ENCODE measurements around the gene C1GALT1C1L. TPM values are rescaled to one million over a fixed set of nuclear protein-coding genes. Genes with fewer than 3 reads are reported as not detected.
"Not testable (repeated sequence)": the region's sequence is repeated elsewhere in the genome, so short reads cannot be mapped to it uniquely, and the experiment has no call there.

The C1GALT1C1L gene
- 1 to 10 TPM in 10 of 12 donors, not detected in 2; 1.0 to 1.9 (median 1.5) TPM for polyA plus RNA-seq (ENCODE audit: insufficient read length in 12 of 12)
- long read RNA-seq, donor 1, partial matches to known transcripts: 0 of 4 reads
- long read RNA-seq, donor 1, other reads (novel, unspliced or antisense): 0 of 4 reads
- long read RNA-seq, donor 2, partial matches to known transcripts: 0 of 3 reads
- long read RNA-seq, donor 2, other reads (novel, unspliced or antisense): 0 of 3 reads
- long read RNA-seq, donor 3: 0 reads
- long read RNA-seq, donor 4: 0 reads
- long read RNA-seq, donor 5, partial matches to known transcripts: 0 of 2 reads
- long read RNA-seq, donor 5, other reads (novel, unspliced or antisense): 0 of 2 reads
- long read RNA-seq, donor 6, partial matches to known transcripts: 0 of 1 reads
- long read RNA-seq, donor 6, other reads (novel, unspliced or antisense): 0 of 1 reads
- long read RNA-seq, donor 7: 0 reads
- long read RNA-seq, donor 8, partial matches to known transcripts: 0 of 1 reads
- long read RNA-seq, donor 8, other reads (novel, unspliced or antisense): 0 of 1 reads
- long read RNA-seq, donor 9: 0 reads
- long read RNA-seq, donor 10, partial matches to known transcripts: 0 of 2 reads
- long read RNA-seq, donor 10, other reads (novel, unspliced or antisense): 0 of 2 reads
- long read RNA-seq, donor 11, partial matches to known transcripts: 0 of 3 reads
- long read RNA-seq, donor 11, other reads (novel, unspliced or antisense): 0 of 3 reads

GRCh38 chr2:43676322-43677050, at the start of gene C1GALT1C1L:
Gene C1GALT1C1L, minus strand, starts transcription at chr2:43676429. Its CDS starts 107 bp downstream, at chr2:43676322.
- DNase-seq: peak; percentile 59

- no peak for DNase-seq
These were observed 49.5 kb upstream of the C1GALT1C1L start for GRCh38 chr2:43725711-43726246.

- DNase-seq: no peak
These were observed 48.7 kb upstream of the C1GALT1C1L start for GRCh38 chr2:43724728-43725526.

- no peak for DNase-seq
These were observed 42.4 kb upstream of the C1GALT1C1L start for GRCh38 chr2:43718530-43719124.

- no peak for DNase-seq
These were observed 41.1 kb upstream of the C1GALT1C1L start for GRCh38 chr2:43717322-43717721.

GRCh38 chr2:43715300-43716098, 39.3 kb upstream of the C1GALT1C1L start:
- DNase-seq: no peak

GRCh38 chr2:43714164-43714563, 37.9 kb upstream of the C1GALT1C1L start:
- no peak for DNase-seq

- no peak for DNase-seq
These were observed 34.6 kb upstream of the C1GALT1C1L start for GRCh38 chr2:43710866-43711265.

- DNase-seq: no peak
These were observed 32.7 kb upstream of the C1GALT1C1L start for GRCh38 chr2:43708891-43709290.

GRCh38 chr2:43708178-43708577, 31.9 kb upstream of the C1GALT1C1L start:
- no peak for DNase-seq

GRCh38 chr2:43707255-43708015, 31.2 kb upstream of the C1GALT1C1L start:
- DNase-seq: no peak

- DNase-seq: no peak
These were observed 24.9 kb upstream of the C1GALT1C1L start for GRCh38 chr2:43701111-43701510.

GRCh38 chr2:43699761-43700160, 23.5 kb upstream of the C1GALT1C1L start:
- no peak for DNase-seq

- not testable (repeated sequence) for DNase-seq
These were observed 21.9 kb upstream of the C1GALT1C1L start for GRCh38 chr2:43698140-43698539.

- DNase-seq: no peak
These were observed 16.3 kb upstream of the C1GALT1C1L start for GRCh38 chr2:43692428-43692994.

GRCh38 chr2:43689999-43690398, 13.8 kb upstream of the C1GALT1C1L start:
- DNase-seq: no peak

GRCh38 chr2:43685357-43685756, 9.1 kb upstream of the C1GALT1C1L start:
- no peak for DNase-seq

GRCh38 chr2:43677783-43678182, 1.6 kb upstream of the C1GALT1C1L start:
- not testable (repeated sequence) for DNase-seq

All from muscle of arm (tissue), 14 donors.